ENCODE data around the gene POMC. TPM values are rescaled to one million over a fixed set of nuclear protein-coding genes. Genes with fewer than 3 reads are reported as not detected.

The POMC gene
- total and polyA plus RNA-seq, 2 donors (not counting 1 experiment from before 2014, with no cell fraction given) = 3.4 to 16.7 TPM

GRCh38 chr2:25132693-25133092 is 35.7 kb downstream of the POMC start:
- Histone ChIP-seq H3K4me1 (ENCODE audit: control insufficient read depth in 2 of 2, insufficient read depth in 2 of 2, low read length in 2 of 2) (peaks cover 11 to 18% of the 10 kb centered on the region in 2 donors), H3K36me3 (replicated peaks in 1 of 2; ENCODE audit: control extremely low read depth in 1 of 2, control insufficient read depth in 1 of 2, extremely low read depth in 1 of 2, insufficient read depth in 2 of 2, low read length in 1 of 2) (no peaks in the 10 kb centered on the region), H4K20me1 (ENCODE audit: control insufficient read depth, insufficient read depth, low read length, poor library complexity, severe bottlenecking) (no peaks in the 10 kb centered on the region), H3K9me3 (ENCODE audit: control extremely low read depth in 1 of 3, control insufficient read depth in 2 of 3, insufficient read depth in 1 of 3, low read length in 2 of 3) (peaks cover 0 to 10% (median 0%) of the 10 kb centered on the region in 3 donors), H3K9ac (ENCODE audit: low read length) (no peak overlapping the region), H3K4me2 (replicated peaks; ENCODE audit: low read depth, low read length, poor library complexity, severe bottlenecking) (no peak overlapping the region), H3K27me3 (replicated peaks in 1 of 4; ENCODE audit: control extremely low read depth in 1 of 4, control insufficient read depth in 3 of 4, insufficient read depth in 4 of 4, low read length in 3 of 4) (peaks cover 0 to 42% (median 24%) of the 10 kb centered on the region in 4 experiments), H2AFZ (ENCODE audit: insufficient read depth, low read depth, low read length, poor library complexity, severe bottlenecking) (no peak overlapping the region), H3K27ac (ENCODE audit: low read length in 2 of 2) (no peak overlapping the region), H3K4me3 (ENCODE audit: control extremely low read depth in 1 of 5, extremely low read depth in 1 of 5, insufficient read depth in 1 of 5, low read depth in 2 of 5, low read length in 4 of 5) (no peak overlapping the region), H3K79me2 (ENCODE audit: control insufficient read depth, insufficient read depth, low read length) (no peaks in the 10 kb centered on the region)
- ChIA-PET POLR2A (no interaction called here), CTCF (interaction anchor here (0.7 to 1.5 kb wide), 3 partner anchors 157 to 711 kb away, joined by 3 read pairs; no protein-coding TSS in a partner anchor)
- DNase-seq (no peak), ATAC-seq (ENCODE audit: low read depth) (no peak)
- WGBS (ENCODE audit: insufficient coverage) = 89% methylated on average over 13 of the region's 13 CpGs
- H3K4me1 Mint-ChIP-seq = peaks cover 16% of the 10 kb centered on the region
- H3K4me3 Mint-ChIP-seq = no peak overlapping the region
- TF ChIP-seq CTCF (IDR thresholded peaks at IDR 0.05) (no peak), EZH2 (IDR thresholded peaks at IDR 0.05; ENCODE audit: borderline replicate concordance, insufficient read depth, low read depth, low read length, poor library complexity, severe bottlenecking) (no peak)
- no peaks in the 10 kb centered on the region for H3K9me3 Mint-ChIP-seq (ENCODE audit: insufficient read depth)
- H3K27ac Mint-ChIP-seq = no peak overlapping the region
- H3K27me3 Mint-ChIP-seq = peaks cover 55% of the 10 kb centered on the region
- intact Hi-C loops (cut with micrococcal nuclease) = no loop called here

GRCh38 chr2:25132299-25132635 is 36.1 kb downstream of the POMC start:
- POLR2A ChIA-PET = no interaction called here
- H3K4me2 ChIP-seq (replicated peaks; ENCODE audit: low read depth, low read length, poor library complexity, severe bottlenecking) = peak overlapping the region; percentile 81
- H3K4me3 Mint-ChIP-seq = peak overlapping the region; percentile 73

More at GRCh38 chr2:25132299-25132635, 36.1 kb downstream of the POMC start:
- TF ChIP-seq CTCF (IDR thresholded peaks at IDR 0.05) (no peak), EZH2 (IDR thresholded peaks at IDR 0.05; ENCODE audit: borderline replicate concordance, insufficient read depth, low read depth, low read length, poor library complexity, severe bottlenecking) (no peak)
- H3K4me1 ChIP-seq (ENCODE audit: control insufficient read depth in 2 of 2, insufficient read depth in 2 of 2, low read length in 2 of 2) = peaks cover 11 to 18% of the 10 kb centered on the region in 2 donors
- H3K27me3 ChIP-seq (replicated peaks in 1 of 4; ENCODE audit: control extremely low read depth in 1 of 4, control insufficient read depth in 3 of 4, insufficient read depth in 4 of 4, low read length in 3 of 4) = peaks cover 0 to 41% (median 23%) of the 10 kb centered on the region in 4 experiments
- H3K36me3 ChIP-seq (replicated peaks in 1 of 2; ENCODE audit: control extremely low read depth in 1 of 2, control insufficient read depth in 1 of 2, extremely low read depth in 1 of 2, insufficient read depth in 2 of 2, low read length in 1 of 2) = no peaks in the 10 kb centered on the region
- CTCF ChIA-PET = interaction anchor here (0.7 to 5.2 kb wide), 3 partner anchors 157 to 722 kb away, joined by 3 to 68 read pairs (median 3); no protein-coding TSS in a partner anchor
- DNase-seq = no peak
- WGBS (ENCODE audit: insufficient coverage) = 79% methylated on average over 5 of the region's 9 CpGs
- H3K4me3 ChIP-seq (ENCODE audit: control extremely low read depth in 1 of 5, extremely low read depth in 1 of 5, insufficient read depth in 1 of 5, low read depth in 2 of 5, low read length in 4 of 5) = peak overlapping the region in 1 of 5 experiments; percentile 36
- H3K27ac Mint-ChIP-seq = no peak overlapping the region
- intact Hi-C loops (cut with micrococcal nuclease) = no loop called here
- H3K9me3 ChIP-seq (ENCODE audit: control extremely low read depth in 1 of 3, control insufficient read depth in 2 of 3, insufficient read depth in 1 of 3, low read length in 2 of 3) = peaks cover 0 to 10% (median 0%) of the 10 kb centered on the region in 3 donors
- H4K20me1 ChIP-seq (ENCODE audit: control insufficient read depth, insufficient read depth, low read length, poor library complexity, severe bottlenecking) = no peaks in the 10 kb centered on the region
- H3K27ac ChIP-seq (ENCODE audit: low read length in 2 of 2) = no peak overlapping the region
- ATAC-seq (ENCODE audit: low read depth) = no peak
- no peak overlapping the region for H3K9ac ChIP-seq (ENCODE audit: low read length)
- H3K79me2 ChIP-seq (ENCODE audit: control insufficient read depth, insufficient read depth, low read length) = no peaks in the 10 kb centered on the region
- peaks cover 16% of the 10 kb centered on the region for H3K4me1 Mint-ChIP-seq
- H3K9me3 Mint-ChIP-seq (ENCODE audit: insufficient read depth) = no peaks in the 10 kb centered on the region
- peaks cover 53% of the 10 kb centered on the region for H3K27me3 Mint-ChIP-seq
- peak overlapping the region; percentile 64 for H2AFZ ChIP-seq (ENCODE audit: insufficient read depth, low read depth, low read length, poor library complexity, severe bottlenecking)
